ENCODE measurements around the gene TAS2R30. TPM values are rescaled to one million over a fixed set of nuclear protein-coding genes. Genes with fewer than 3 reads are reported as not detected.

Gene TAS2R30
- total and polyA plus RNA-seq, 9 of the 15 experiments (the other 6 are each of a cell fraction or from before 2014, with no cell fraction given) = 0.11 to 4.0 (median 0.99) TPM; not detected in 3

DNA sequence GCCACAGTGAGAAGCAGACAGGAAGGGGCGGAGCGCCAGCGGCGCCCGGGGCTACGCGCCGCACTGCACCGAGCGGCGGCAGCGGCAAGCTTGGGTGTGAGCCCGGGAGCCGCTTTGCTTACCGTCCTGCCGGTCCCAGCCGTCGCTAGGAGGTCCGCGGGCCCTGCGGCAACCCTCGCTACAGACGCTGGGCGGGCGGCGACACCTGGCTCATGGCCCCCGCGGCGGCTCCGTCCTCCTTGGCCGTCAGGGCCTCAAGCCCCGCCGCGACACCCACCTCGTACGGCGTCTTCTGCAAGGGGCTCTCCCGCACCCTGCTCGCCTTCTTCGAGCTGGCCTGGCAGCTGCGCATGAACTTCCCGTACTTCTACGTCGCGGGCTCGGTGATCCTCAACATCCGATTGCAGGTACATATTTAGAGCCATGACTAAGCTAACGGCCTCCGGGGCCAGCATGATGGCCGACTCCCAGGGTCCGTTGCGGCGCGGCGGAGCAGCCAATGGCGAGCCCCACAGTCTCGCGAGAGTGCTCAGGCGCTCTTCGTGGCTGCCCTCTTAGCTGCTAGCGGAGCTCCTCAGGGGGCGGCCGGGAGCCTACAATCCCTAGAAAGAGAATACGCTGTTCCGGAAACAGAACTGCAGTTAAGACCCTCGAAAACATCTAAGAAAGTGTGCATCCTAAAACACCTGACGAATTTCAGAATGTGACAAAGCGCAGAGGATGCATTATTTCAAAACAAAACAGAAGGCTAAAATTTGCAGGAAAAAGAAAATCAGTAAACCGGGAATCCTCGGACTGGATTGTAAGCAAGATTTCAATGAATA lies 36.9 kb upstream of the TAS2R30 start, which contains the start of gene SMIM10L1:
SMIM10L1 (plus strand) TSS at position 50 of the 824 bp plus-strand sequence; CDS start at position 213, 163 bp downstream.
- under 1% methylated on average over 59 of the region's 70 CpGs for WGBS (ENCODE audit: insufficient coverage, low coverage, missing lambda C conversion rate)
- peak; percentile 93 for FAIRE-seq
- TF ChIP-seq NR2C2 (CRISPR knock-in tag; IDR thresholded peaks at IDR 0.05) = peak; percentile 27; the same call in 1 of the 2 replicates
- peak; percentile 38; the same call in 1 of the 2 replicates for TF ChIP-seq NR2C2 (tag; IDR thresholded peaks at IDR 0.05)
- TF ChIP-seq JUND (IDR thresholded peaks at IDR 0.05; ENCODE audit: borderline replicate concordance, low read depth, low read length) = 0 out of 2 replicates have a peak, but pooled peaks have one; percentile 20
- TF ChIP-seq JUND (tag; IDR thresholded peaks at IDR 0.05; ENCODE audit: borderline replicate concordance, low read depth, low read length) = no peak
- TF ChIP-seq EZH2 (IDR thresholded peaks at IDR 0.05; ENCODE audit: borderline replicate concordance, low read depth, low read length) = no peak
- no peak for TF ChIP-seq ZNF655 (CRISPR knock-in tag; IDR thresholded peaks at IDR 0.05)
- peak in 1 of 2 experiments; percentile 39 for TF ChIP-seq AFF1 (IDR thresholded peaks at IDR 0.05; ENCODE audit: low read depth in 1 of 2, partially characterized antibody in 2 of 2)
- peak; percentile 74 for TF ChIP-seq ZNF143 (CRISPR knock-in tag; IDR thresholded peaks at IDR 0.05)
- no peak for TF ChIP-seq SAFB (IDR thresholded peaks at IDR 0.05; ENCODE audit: borderline replicate concordance, low read depth, low read length)
- no peak for TF ChIP-seq ZNF586 (CRISPR knock-in tag; conservative IDR thresholded peaks at IDR 0.05)
- 0 out of 2 replicates have a peak, but pooled peaks have one; percentile 10 for TF ChIP-seq EHMT2 (IDR thresholded peaks at IDR 0.05)
- TF ChIP-seq CREB3L1 (IDR thresholded peaks at IDR 0.05; ENCODE audit: borderline replicate concordance, low read depth) = peak; percentile 76; the same call in 1 of the 2 replicates
- no peak for TF ChIP-seq ESRRA (IDR thresholded peaks at IDR 0.05; ENCODE audit: borderline replicate concordance, low read depth)

More for the DNA sequence above, 36.9 kb upstream of the TAS2R30 start, which contains the start of gene SMIM10L1:
- Histone ChIP-seq H3K9ac (ENCODE audit: insufficient read depth in 1 of 2, low read depth in 2 of 2, low read length in 2 of 2) (peak within 1 kb of the TSS; percentile 97 to 98), H3K4me1 (replicated peaks in 1 of 2; ENCODE audit: control insufficient read depth in 2 of 2, insufficient read depth in 2 of 2, low read length in 2 of 2) (peaks cover 6 to 14% of the 10 kb centered on the region in 2 experiments; a peak in 4 of 5 replicates), H3K4me2 (ENCODE audit: insufficient read depth, low read length) (peak within 1 kb of the TSS; percentile 87), H3K9me1 (ENCODE audit: control insufficient read depth, insufficient read depth, low read length) (no peaks in the 10 kb centered on the region), H2AFZ (ENCODE audit: low read depth, low read length) (peak within 1 kb of the TSS; percentile 94), H3K27ac (ENCODE audit: extremely low read depth, low read depth, low read length) (peak within 1 kb of the TSS; percentile 99), H3K9me3 (replicated peaks; ENCODE audit: control insufficient read depth, insufficient read depth, low read depth, low read length) (no peaks in the 10 kb centered on the region), H4K20me1 (replicated peaks; ENCODE audit: control insufficient read depth, insufficient read depth, low read length) (0 out of 2 replicates have a peak, but pooled peaks cover 5% of the 10 kb centered on the region), H3K79me2 (ENCODE audit: control insufficient read depth, insufficient read depth, low read length) (peaks cover 81% of the 10 kb centered on the region), H3K36me3 (ENCODE audit: control insufficient read depth, insufficient read depth, low read length) (peaks cover 37% of the 10 kb centered on the region; the same call in 2 of the 3 replicates), H3K4me3 (peak within 1 kb of the TSS; percentile 50), H3K27me3 (ENCODE audit: control insufficient read depth in 2 of 2, insufficient read depth in 2 of 2, low read length in 2 of 2) (no peaks in the 10 kb centered on the region)
- ChIA-PET POLR2A (interaction anchor here (0.6 to 2.1 kb wide), 7 partner anchors 8 to 64 kb away, joined by 3 to 12 read pairs (median 4); no protein-coding TSS in a partner anchor), CTCF (ENCODE audit: low intra/inter-chr PET ratio) (no interaction called here)
- in situ Hi-C loops (cut with MboI) = no loop called here
- intact Hi-C loops (cut with micrococcal nuclease) = no loop called here
- BruUV-seq (replicated peaks) = no TSS peak
- ATAC-seq = peak; percentile 97
- peak; percentile 80 to 93 (median 82) for DNase-seq (ENCODE audit: extremely low read depth in 1 of 4, low spot score in 3 of 4)
